ENCODE measurements around the gene NELL2.
"Not testable (repeated sequence)": the region's sequence is repeated elsewhere in the genome, so short reads cannot be mapped to it uniquely, and the experiment has no call there.

Gene NELL2

GRCh38 chr12:44875954-44876543 is at the start of gene NELL2:
Gene NELL2 (minus strand): TSS chr12:44876315. CDS start chr12:44875869, 446 bp downstream.
- H3K36me3 Mint-ChIP-seq = no peaks in the 10 kb centered on the region
- DNase-seq (ENCODE audit: low spot score in 2 of 2) (peak in 1 of 2 donors; percentile 15), ATAC-seq (ENCODE audit: low read depth) (peak; percentile 55)
- peaks cover 14% of the 10 kb centered on the region for H3K4me1 Mint-ChIP-seq
- peak within 1 kb of the TSS; percentile 88 for H3K4me3 Mint-ChIP-seq
- H3K9me3 Mint-ChIP-seq = peaks cover 8% of the 10 kb centered on the region
- peaks cover 17% of the 10 kb centered on the region for H3K27me3 Mint-ChIP-seq
- H3K27ac Mint-ChIP-seq = peak within 1 kb of the TSS; percentile 6

GRCh38 chr12:44921736-44922135 is 45.6 kb upstream of the NELL2 start:
- H3K4me1 Mint-ChIP-seq = no peaks in the 10 kb centered on the region
- H3K27ac Mint-ChIP-seq = no peak overlapping the region
- H3K27me3 Mint-ChIP-seq = peaks cover 9% of the 10 kb centered on the region
- DNase-seq (ENCODE audit: low spot score in 2 of 2) (no peak), ATAC-seq (ENCODE audit: low read depth) (no peak)
- H3K4me3 Mint-ChIP-seq = no peak overlapping the region
- H3K9me3 Mint-ChIP-seq = no peaks in the 10 kb centered on the region
- no peaks in the 10 kb centered on the region for H3K36me3 Mint-ChIP-seq

GRCh38 chr12:44917141-44917540 is 41.0 kb upstream of the NELL2 start:
- H3K27ac Mint-ChIP-seq = no peak overlapping the region
- H3K36me3 Mint-ChIP-seq = no peaks in the 10 kb centered on the region
- H3K4me3 Mint-ChIP-seq = no peak overlapping the region
- peaks cover 2% of the 10 kb centered on the region for H3K27me3 Mint-ChIP-seq
- no peaks in the 10 kb centered on the region for H3K9me3 Mint-ChIP-seq
- no peak for ATAC-seq (ENCODE audit: low read depth)
- H3K4me1 Mint-ChIP-seq = no peaks in the 10 kb centered on the region
- no peak for DNase-seq (ENCODE audit: low spot score in 2 of 2)

- Mint-ChIP-seq H3K36me3 (no peaks in the 10 kb centered on the region), H3K27ac (no peak overlapping the region)
Observed at GRCh38 chr12:44915958-44916357, 39.8 kb upstream of the NELL2 start.

GRCh38 chr12:44904321-44904720 is 28.2 kb upstream of the NELL2 start:
- peaks cover 2% of the 10 kb centered on the region for H3K36me3 Mint-ChIP-seq
- peaks cover 7% of the 10 kb centered on the region for H3K9me3 Mint-ChIP-seq
- DNase-seq (ENCODE audit: low spot score in 2 of 2) (no peak), ATAC-seq (ENCODE audit: low read depth) (no peak)
- no peak overlapping the region for H3K4me3 Mint-ChIP-seq
- no peaks in the 10 kb centered on the region for H3K4me1 Mint-ChIP-seq
- H3K27ac Mint-ChIP-seq = no peak overlapping the region
- H3K27me3 Mint-ChIP-seq = peaks cover 6% of the 10 kb centered on the region

More at GRCh38 chr12:44915958-44916357, 39.8 kb upstream of the NELL2 start:
- no peaks in the 10 kb centered on the region for H3K9me3 Mint-ChIP-seq
- H3K4me3 Mint-ChIP-seq = no peak overlapping the region
- H3K27me3 Mint-ChIP-seq = peaks cover 2% of the 10 kb centered on the region
- H3K4me1 Mint-ChIP-seq = no peaks in the 10 kb centered on the region
- DNase-seq (ENCODE audit: low spot score in 2 of 2) (no peak), ATAC-seq (ENCODE audit: low read depth) (no peak)

- not testable (repeated sequence) for H3K4me3 Mint-ChIP-seq; H3K4me1 Mint-ChIP-seq; ATAC-seq (ENCODE audit: low read depth); H3K36me3 Mint-ChIP-seq; H3K27ac Mint-ChIP-seq; DNase-seq (ENCODE audit: low spot score in 2 of 2)
- peaks cover 18% of the 10 kb centered on the region for H3K27me3 Mint-ChIP-seq
- H3K9me3 Mint-ChIP-seq = peaks cover 11% of the 10 kb centered on the region
Observed at GRCh38 chr12:44898108-44898507, 22.0 kb upstream of the NELL2 start.

GRCh38 chr12:44889926-44890325 is 13.8 kb upstream of the NELL2 start:
- Mint-ChIP-seq H3K36me3 (no peaks in the 10 kb centered on the region), H3K27ac (no peak overlapping the region), H3K27me3 (no peaks in the 10 kb centered on the region), H3K9me3 (no peaks in the 10 kb centered on the region), H3K4me1 (no peaks in the 10 kb centered on the region), H3K4me3 (no peak overlapping the region)
- DNase-seq (ENCODE audit: low spot score in 2 of 2) = no peak
- no peak for ATAC-seq (ENCODE audit: low read depth)

GRCh38 chr12:44889162-44889561 is 13.0 kb upstream of the NELL2 start:
- ATAC-seq (ENCODE audit: low read depth) = no peak
- no peak overlapping the region for H3K4me3 Mint-ChIP-seq
- DNase-seq (ENCODE audit: low spot score in 2 of 2) = no peak
- no peaks in the 10 kb centered on the region for H3K27me3 Mint-ChIP-seq
- no peaks in the 10 kb centered on the region for H3K4me1 Mint-ChIP-seq
- H3K36me3 Mint-ChIP-seq = no peaks in the 10 kb centered on the region
- no peaks in the 10 kb centered on the region for H3K9me3 Mint-ChIP-seq
- no peak overlapping the region for H3K27ac Mint-ChIP-seq

GRCh38 chr12:44885902-44886301 is 9.8 kb upstream of the NELL2 start:
- Mint-ChIP-seq H3K27me3 (no peaks in the 10 kb centered on the region), H3K9me3 (peaks cover 5% of the 10 kb centered on the region), H3K27ac (no peak overlapping the region), H3K4me3 (no peak overlapping the region), H3K4me1 (no peaks in the 10 kb centered on the region), H3K36me3 (peaks cover 2% of the 10 kb centered on the region)
- no peak for ATAC-seq (ENCODE audit: low read depth)
- no peak for DNase-seq (ENCODE audit: low spot score in 2 of 2)

GRCh38 chr12:44881197-44881596 is 5.1 kb upstream of the NELL2 start:
- DNase-seq (ENCODE audit: low spot score in 2 of 2) (no peak), ATAC-seq (ENCODE audit: low read depth) (no peak)
- peaks cover 2% of the 10 kb centered on the region for H3K36me3 Mint-ChIP-seq
- no peak overlapping the region for H3K4me3 Mint-ChIP-seq
- H3K9me3 Mint-ChIP-seq = peaks cover 13% of the 10 kb centered on the region
- peaks cover 4% of the 10 kb centered on the region for H3K4me1 Mint-ChIP-seq
- H3K27me3 Mint-ChIP-seq = peaks cover 6% of the 10 kb centered on the region
- H3K27ac Mint-ChIP-seq = no peak overlapping the region

- DNase-seq (ENCODE audit: low spot score in 2 of 2) (peak in 1 of 2 donors; percentile 15), ATAC-seq (ENCODE audit: low read depth) (peak; percentile 61)
- Mint-ChIP-seq H3K9me3 (peaks cover 13% of the 10 kb centered on the region), H3K36me3 (no peaks in the 10 kb centered on the region), H3K4me1 (peaks cover 14% of the 10 kb centered on the region), H3K4me3 (peak overlapping the region; percentile 88), H3K27ac (no peak overlapping the region), H3K27me3 (peaks cover 16% of the 10 kb centered on the region)
Observed at GRCh38 chr12:44876544-44877410, 662 bp upstream of the NELL2 start.

- H3K27me3 Mint-ChIP-seq = peaks cover 22% of the 10 kb centered on the region
- H3K27ac Mint-ChIP-seq = peak overlapping the region; percentile 6
- ATAC-seq (ENCODE audit: low read depth) = peak; percentile 32
- peak overlapping the region; percentile 88 for H3K4me3 Mint-ChIP-seq
- peaks cover 14% of the 10 kb centered on the region for H3K4me1 Mint-ChIP-seq
- DNase-seq (ENCODE audit: low spot score in 2 of 2) = no peak
- no peaks in the 10 kb centered on the region for H3K36me3 Mint-ChIP-seq
- H3K9me3 Mint-ChIP-seq = peaks cover 12% of the 10 kb centered on the region
Observed at GRCh38 chr12:44875417-44875953, 630 bp downstream of the NELL2 start.

- Mint-ChIP-seq H3K27ac (no peak overlapping the region), H3K36me3 (no peaks in the 10 kb centered on the region), H3K9me3 (peaks cover 9% of the 10 kb centered on the region), H3K27me3 (peaks cover 22% of the 10 kb centered on the region), H3K4me1 (peaks cover 14% of the 10 kb centered on the region), H3K4me3 (peak overlapping the region; percentile 88)
- DNase-seq (ENCODE audit: low spot score in 2 of 2) = no peak
- ATAC-seq (ENCODE audit: low read depth) = peak; percentile 40
Observed at GRCh38 chr12:44874981-44875416, 1.1 kb downstream of the NELL2 start.

GRCh38 chr12:44873898-44874297 is 2.2 kb downstream of the NELL2 start:
- DNase-seq (ENCODE audit: low spot score in 2 of 2) (no peak), ATAC-seq (ENCODE audit: low read depth) (no peak)
- Mint-ChIP-seq H3K9me3 (peaks cover 9% of the 10 kb centered on the region), H3K36me3 (no peaks in the 10 kb centered on the region), H3K27me3 (peaks cover 22% of the 10 kb centered on the region), H3K4me1 (peaks cover 14% of the 10 kb centered on the region), H3K4me3 (no peak overlapping the region), H3K27ac (no peak overlapping the region)

All from memory B cell (primary cell).